Coronary artery (tissue), 2 donors: ENCODE results near the gene SOX6.

Experiments used
- DNase-seq: peaks from one replicate; pipeline ENCODE4 v3.0.0-alpha.2; 2017; ENCODE audit warnings: low spot score
- H3K27ac ChIP-seq, 2 donors: fragments of 200-600 bp; sonication (generic); one replicate each; pipeline ENCODE4 v1.5.1; 2016 to 2019
- H3K4me3 ChIP-seq: fragments of 200-600 bp; sonication (generic); 2 replicates; pipeline ENCODE4 v1.5.1; 2016; ENCODE audit warnings: mild to moderate bottlenecking, moderate library complexity
- TF ChIP-seq, protein P1 (sequence below): fragments of 200-600 bp; sonication (generic); IDR thresholded peaks from one replicate; pipeline ENCODE4 v1.5.1; 2019; ENCODE audit warnings: antibody characterized with exemption

Gene SOX6

DNA sequence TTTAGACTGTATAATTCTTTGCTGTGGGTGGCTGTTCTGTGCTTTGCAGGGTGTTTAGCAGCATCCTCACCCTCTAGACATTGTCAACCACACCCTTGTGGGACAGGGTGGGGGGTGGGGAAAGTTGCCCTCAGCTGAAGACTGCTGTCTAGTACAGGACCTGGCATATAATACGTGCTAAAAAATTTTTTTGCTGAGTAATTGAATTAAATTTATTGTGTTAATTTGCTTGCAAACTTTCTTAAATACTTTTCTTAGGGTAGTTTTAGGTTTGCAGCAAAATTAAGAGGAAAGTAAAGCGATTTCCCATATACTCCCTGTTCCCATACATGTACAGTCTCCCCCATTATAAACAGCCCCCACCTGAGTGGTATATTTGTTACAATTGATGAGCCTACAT, 268.5 kb downstream of the SOX6 start:
- DNase-seq, result no peak
- Histone ChIP-seq H3K27ac (no peak overlapping the region), H3K4me3 (no peak overlapping the region)
- TF ChIP-seq, protein P1, sequence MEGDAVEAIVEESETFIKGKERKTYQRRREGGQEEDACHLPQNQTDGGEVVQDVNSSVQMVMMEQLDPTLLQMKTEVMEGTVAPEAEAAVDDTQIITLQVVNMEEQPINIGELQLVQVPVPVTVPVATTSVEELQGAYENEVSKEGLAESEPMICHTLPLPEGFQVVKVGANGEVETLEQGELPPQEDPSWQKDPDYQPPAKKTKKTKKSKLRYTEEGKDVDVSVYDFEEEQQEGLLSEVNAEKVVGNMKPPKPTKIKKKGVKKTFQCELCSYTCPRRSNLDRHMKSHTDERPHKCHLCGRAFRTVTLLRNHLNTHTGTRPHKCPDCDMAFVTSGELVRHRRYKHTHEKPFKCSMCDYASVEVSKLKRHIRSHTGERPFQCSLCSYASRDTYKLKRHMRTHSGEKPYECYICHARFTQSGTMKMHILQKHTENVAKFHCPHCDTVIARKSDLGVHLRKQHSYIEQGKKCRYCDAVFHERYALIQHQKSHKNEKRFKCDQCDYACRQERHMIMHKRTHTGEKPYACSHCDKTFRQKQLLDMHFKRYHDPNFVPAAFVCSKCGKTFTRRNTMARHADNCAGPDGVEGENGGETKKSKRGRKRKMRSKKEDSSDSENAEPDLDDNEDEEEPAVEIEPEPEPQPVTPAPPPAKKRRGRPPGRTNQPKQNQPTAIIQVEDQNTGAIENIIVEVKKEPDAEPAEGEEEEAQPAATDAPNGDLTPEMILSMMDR, result no peak

DNA sequence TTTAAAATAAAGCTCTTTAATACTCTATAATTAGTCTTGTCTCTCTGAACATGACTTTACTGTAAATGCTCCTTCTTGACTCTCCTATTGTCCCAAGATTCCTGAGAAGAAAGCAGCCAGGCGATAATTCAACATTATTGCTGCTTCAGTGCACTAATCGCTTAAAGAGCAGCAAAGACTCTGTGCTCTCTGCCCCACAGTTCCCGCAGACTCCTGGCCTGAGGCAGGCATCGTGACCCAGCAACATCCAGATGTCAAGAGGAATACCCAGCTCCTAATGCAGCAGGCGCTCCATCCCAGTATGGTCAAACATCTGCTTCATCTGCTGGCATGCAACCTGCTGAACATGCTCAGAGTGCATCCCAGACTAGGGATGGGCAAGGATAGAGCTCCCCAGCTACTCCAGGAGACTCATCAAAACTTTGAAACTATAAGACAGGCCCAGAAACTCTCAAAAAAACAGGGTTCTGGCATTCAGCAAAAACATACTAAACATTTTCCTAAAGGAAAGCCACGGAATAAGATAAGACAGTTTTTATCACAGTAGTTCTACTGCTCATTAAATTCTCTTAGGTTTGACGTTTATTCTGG, 270.0 kb downstream of the SOX6 start:
- no peak for DNase-seq
- TF ChIP-seq, protein P1, result no peak
- Histone ChIP-seq H3K27ac (no peak overlapping the region), H3K4me3 (no peak overlapping the region)

DNA sequence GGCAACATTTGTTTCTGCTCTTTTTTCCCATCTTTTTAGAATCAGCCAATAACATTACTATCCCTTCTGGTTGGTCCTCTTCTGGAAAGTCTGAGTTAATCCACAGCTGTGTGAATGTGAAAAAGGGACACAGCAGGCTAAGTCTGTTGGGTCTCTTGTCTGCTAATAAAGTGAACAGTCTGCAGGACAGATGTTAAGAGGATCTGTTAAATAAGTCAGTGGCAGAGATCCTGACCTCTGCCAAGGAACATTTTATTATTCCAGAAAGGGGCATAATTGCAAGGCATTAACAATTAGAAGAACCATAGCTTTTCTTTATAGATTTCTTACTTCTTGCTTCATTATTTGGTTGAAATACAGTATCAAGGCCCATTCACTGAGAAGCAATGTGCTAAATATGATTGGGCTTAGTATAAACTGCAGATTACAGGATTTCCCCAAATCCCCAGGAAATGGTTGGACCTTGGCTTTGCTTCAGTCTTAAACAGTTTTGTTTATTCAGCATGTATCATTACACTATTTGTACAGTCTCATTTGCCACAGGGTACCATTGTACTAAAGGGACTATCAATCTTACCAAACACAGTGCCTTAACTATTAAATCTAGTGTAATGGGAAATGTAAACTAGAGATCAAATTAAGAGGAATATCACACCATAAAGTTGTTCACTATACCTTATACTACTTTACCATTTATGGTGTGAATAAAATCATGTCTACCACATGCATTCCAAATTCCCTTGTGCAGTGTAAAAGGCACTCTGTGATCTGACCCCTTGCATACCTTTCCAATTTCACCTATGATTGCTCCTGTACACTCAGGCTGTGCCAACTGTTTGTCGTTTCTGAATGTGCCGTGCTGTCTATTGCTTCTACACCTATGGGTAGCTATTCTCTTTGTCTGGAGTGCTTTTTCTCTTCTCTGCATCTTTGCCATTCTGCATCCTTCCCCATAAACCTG, 274.0 kb downstream of the SOX6 start:
- no peak overlapping the region for H3K27ac ChIP-seq
- no peak overlapping the region for H3K4me3 ChIP-seq
- TF ChIP-seq, protein P1, result no peak
- DNase-seq, result no peak

DNA sequence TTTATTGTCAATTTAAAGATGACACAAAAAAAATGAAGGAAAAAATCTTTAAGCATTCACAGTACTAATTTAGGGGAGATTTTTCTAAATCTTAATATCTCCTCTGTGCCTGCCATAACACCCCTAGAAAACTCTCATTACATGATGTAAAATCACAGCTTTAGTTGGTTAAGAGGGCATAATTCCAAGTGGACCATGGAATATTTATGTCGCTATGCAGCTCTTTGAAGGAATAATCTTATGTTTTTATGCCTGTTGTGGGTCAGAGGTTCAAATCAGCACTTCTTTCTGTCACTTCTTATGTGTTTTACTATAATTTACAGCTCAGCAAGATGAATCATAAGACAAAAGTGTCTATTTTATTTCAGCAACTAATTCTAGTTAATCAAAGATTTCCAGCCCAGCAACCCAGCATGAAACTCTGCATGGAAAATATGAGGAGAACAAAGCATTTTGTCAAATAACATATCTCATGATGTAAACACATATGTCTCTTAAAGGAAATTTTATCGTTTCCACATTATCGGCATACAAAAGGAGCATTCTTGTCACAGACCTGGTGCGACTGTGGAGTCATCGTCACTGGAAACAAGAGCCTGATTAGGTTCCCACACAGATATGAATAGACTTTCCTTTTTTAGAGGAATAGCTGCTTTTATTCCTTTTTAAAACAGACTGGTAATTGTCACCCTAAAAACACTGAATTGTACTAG, 274.8 kb downstream of the SOX6 start:
- Histone ChIP-seq H3K27ac (no peak overlapping the region), H3K4me3 (no peak overlapping the region)
- DNase-seq, result no peak
- TF ChIP-seq, protein P1, result no peak

DNA sequence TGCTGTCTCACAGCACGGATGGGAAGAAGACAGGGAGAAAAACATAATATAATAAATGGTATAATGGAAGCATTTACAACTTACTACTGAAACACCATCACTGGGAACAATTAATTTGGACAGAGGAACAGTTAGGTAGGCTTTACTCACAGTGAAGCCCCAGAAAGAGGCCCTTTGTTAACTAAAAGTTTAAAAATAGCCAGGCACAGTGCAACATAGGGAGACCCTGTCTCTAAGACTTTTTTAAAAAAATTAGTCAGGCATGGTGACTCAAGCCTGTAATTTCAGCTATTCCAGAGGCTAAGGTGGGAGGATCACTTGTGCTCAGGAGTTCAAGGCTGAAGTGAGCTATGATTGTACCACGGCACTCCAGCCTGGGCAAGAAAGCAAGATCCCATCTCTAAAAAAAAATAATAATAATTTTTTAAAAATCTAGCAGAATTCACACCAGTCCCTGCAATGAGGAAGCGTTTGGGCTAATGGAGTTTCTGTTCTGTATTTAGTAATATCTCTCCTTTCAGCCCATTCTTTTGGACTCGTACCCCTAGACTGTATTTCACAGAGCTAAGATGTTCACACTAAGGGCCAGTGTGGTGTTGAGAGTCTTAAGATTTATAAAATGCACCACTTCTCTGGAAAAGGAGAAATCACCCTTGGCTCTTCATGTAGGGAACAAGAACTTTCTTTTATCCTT, 275.5 kb downstream of the SOX6 start:
- no peak for DNase-seq
- TF ChIP-seq, protein P1, result no peak
- Histone ChIP-seq H3K27ac (no peak overlapping the region), H3K4me3 (no peak overlapping the region)

DNA sequence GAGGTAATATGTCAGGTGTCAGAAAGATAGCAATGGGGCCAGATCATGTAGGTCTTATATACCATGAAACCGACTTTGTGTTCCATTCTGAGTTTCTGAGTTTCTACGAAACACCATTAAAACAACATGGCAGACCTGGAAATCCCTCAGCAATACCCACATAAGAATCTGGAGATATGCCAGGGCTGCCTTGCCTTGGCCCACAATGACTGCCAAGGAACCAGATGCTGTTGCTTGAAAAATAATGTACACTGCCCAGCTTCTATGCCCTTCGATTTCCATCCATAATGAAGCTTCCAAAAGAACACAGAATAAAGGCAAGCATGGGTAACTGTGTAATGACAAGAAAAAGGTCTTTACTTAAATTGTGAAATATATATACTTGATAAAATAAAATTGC, 277.4 kb downstream of the SOX6 start:
- Histone ChIP-seq H3K4me3 (no peak overlapping the region), H3K27ac (no peak overlapping the region)
- no peak for DNase-seq
- TF ChIP-seq, protein P1, result no peak
